ENCODE measurements around the gene ALDH4A1. TPM values are rescaled to one million over a fixed set of nuclear protein-coding genes. Genes with fewer than 3 reads are reported as not detected.
"Not testable (repeated sequence)": the region's sequence is repeated elsewhere in the genome, so short reads cannot be mapped to it uniquely, and the experiment has no call there.

The ALDH4A1 gene
- total RNA-seq, 4 donors from 2014 or later = 16.5 to 25.8 (median 22.1) TPM

DNA sequence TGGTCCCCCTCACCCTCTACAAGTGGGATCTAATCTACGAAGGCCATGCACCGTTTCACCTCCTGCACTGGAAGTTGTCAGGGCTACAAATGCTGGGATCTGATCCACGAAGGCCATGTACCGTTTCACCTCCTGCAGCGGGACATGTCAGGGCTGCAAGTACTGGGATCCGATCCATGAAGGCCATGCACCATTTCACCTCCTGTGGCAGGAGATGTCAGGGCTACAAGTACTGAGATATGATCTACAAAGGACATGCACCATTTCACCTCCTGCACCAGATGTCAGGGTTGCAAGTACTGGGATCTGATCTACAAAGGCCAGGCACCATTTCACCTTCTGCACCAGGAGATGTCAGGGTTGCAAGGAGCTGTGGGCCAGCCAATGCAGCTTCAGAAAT lies 7.0 kb downstream of the ALDH4A1 start:
- WGBS, 2 donors = 69 to 76% methylated on average over 6 of the region's 6 CpGs
- no peak for DNase-seq (ENCODE audit: low spot score in 2 of 2)
- intact Hi-C loops (cut with DNase I; ENCODE audit: low total_unique reads) = no loop called here
- TF ChIP-seq POLR2A (IDR thresholded peaks at IDR 0.05) = no peak
- TF ChIP-seq, protein P1, sequence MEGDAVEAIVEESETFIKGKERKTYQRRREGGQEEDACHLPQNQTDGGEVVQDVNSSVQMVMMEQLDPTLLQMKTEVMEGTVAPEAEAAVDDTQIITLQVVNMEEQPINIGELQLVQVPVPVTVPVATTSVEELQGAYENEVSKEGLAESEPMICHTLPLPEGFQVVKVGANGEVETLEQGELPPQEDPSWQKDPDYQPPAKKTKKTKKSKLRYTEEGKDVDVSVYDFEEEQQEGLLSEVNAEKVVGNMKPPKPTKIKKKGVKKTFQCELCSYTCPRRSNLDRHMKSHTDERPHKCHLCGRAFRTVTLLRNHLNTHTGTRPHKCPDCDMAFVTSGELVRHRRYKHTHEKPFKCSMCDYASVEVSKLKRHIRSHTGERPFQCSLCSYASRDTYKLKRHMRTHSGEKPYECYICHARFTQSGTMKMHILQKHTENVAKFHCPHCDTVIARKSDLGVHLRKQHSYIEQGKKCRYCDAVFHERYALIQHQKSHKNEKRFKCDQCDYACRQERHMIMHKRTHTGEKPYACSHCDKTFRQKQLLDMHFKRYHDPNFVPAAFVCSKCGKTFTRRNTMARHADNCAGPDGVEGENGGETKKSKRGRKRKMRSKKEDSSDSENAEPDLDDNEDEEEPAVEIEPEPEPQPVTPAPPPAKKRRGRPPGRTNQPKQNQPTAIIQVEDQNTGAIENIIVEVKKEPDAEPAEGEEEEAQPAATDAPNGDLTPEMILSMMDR (IDR thresholded peaks at IDR 0.05) = no peak
- H3K4me3 ChIP-seq (ENCODE audit: low read depth, poor library complexity, severe bottlenecking) = no peak overlapping the region

DNA sequence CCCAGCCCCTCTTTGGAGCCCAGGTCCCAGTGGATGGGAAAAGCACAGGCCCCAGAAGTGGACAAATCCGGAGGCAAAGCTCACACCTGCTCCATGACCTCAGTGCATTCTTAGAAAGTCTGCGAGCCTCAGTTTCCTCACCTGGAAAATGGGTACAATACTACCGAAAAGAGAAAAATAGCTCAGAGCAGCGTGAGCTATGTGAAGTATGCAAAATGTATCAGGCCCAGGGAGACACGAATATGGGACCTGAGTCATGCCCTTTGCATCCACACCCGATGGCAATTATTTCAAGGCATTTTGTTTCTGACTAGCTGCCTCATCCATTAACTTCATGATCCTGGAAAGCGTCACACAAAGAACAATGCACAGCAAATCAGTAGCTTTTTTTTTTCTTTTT lies 9.2 kb downstream of the ALDH4A1 start:
- intact Hi-C loops (cut with DNase I; ENCODE audit: low total_unique reads) = no loop called here
- DNase-seq (ENCODE audit: low spot score in 2 of 2) = no peak
- no peak for TF ChIP-seq POLR2A (IDR thresholded peaks at IDR 0.05)
- TF ChIP-seq, protein P1 (IDR thresholded peaks at IDR 0.05) = no peak
- 78% methylated on average over 7 of the region's 7 CpGs for WGBS, 2 donors
- H3K4me3 ChIP-seq (ENCODE audit: low read depth, poor library complexity, severe bottlenecking) = no peak overlapping the region

DNA sequence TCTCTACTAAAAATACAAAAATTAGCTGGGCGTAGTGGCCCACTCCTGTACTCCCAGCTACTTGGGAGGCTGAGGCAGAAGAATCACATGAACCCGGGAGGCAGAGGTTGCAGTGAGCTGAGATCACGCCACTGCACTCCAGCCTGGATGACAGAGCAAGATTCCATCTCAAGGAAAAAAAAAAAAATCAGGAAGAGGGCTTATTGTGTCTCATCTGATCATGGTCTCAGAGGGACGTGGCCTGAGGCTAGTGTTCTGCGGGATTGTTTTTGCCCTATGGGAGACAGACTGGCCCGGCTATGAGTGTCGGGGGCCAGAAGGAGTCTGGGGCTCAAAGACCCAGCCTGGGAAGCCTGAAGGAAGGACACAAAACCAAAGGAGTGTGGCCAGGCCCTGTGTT lies 10.5 kb downstream of the ALDH4A1 start:
- H3K4me3 ChIP-seq (ENCODE audit: low read depth, poor library complexity, severe bottlenecking); DNase-seq (ENCODE audit: low spot score in 2 of 2); intact Hi-C loops (cut with DNase I; ENCODE audit: low total_unique reads): not testable (repeated sequence)
- 76 to 81% methylated on average over 7 of the region's 7 CpGs for WGBS, 2 donors

GRCh38 chr1:18891426-18891780 lies 11.0 kb downstream of the ALDH4A1 start:
- no peak for TF ChIP-seq POLR2A (IDR thresholded peaks at IDR 0.05)
- TF ChIP-seq, protein P1 (IDR thresholded peaks at IDR 0.05) = no peak
- no peak overlapping the region for H3K4me3 ChIP-seq (ENCODE audit: low read depth, poor library complexity, severe bottlenecking)
- 86 to 90% methylated on average over 7 of the region's 7 CpGs for WGBS, 2 donors
- no peak for DNase-seq (ENCODE audit: low spot score in 2 of 2)
- intact Hi-C loops (cut with DNase I; ENCODE audit: low total_unique reads) = no loop called here

DNA sequence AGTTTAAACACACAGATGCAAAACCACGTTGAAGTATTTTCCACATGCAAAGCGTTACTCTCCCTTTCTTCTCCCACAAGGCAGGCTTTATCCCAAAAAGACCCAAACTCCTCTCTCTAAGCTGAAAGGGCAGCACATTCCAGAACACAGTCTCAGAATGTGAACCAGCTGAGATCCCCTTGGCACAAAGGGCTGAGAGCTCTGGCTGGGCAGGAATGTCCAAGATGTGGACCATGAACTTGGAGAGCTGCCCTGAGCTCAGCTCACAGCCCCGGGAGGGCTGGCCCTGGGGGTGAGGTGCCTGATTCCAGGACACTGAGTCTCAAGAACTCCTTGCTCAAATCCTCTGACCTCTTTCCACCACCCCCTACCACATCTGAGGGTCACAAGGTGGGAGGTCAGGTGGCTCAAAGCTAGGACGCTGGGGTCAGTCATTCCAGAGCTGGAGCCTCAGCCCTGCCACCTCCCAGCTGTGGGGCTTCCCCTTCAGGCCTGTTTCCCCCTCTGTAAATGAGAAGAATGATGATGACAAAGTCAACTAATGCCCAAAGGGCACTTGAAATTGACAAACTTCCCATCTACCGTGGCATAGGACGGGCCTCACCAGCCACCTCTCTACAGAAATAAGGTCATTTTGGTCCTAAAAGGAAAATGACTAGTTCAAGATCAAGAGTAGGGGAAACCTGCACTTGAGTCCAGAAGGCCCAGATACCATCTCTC lies 11.5 kb downstream of the ALDH4A1 start:
- no peak overlapping the region for H3K4me3 ChIP-seq (ENCODE audit: low read depth, poor library complexity, severe bottlenecking)
- DNase-seq (ENCODE audit: low spot score in 2 of 2) = no peak
- intact Hi-C loops (cut with DNase I; ENCODE audit: low total_unique reads) = no loop called here
- WGBS, 2 donors = 59 to 66% methylated on average over 6 of the region's 6 CpGs
- TF ChIP-seq POLR2A (IDR thresholded peaks at IDR 0.05) = no peak
- TF ChIP-seq, protein P1 (IDR thresholded peaks at IDR 0.05) = no peak

DNA sequence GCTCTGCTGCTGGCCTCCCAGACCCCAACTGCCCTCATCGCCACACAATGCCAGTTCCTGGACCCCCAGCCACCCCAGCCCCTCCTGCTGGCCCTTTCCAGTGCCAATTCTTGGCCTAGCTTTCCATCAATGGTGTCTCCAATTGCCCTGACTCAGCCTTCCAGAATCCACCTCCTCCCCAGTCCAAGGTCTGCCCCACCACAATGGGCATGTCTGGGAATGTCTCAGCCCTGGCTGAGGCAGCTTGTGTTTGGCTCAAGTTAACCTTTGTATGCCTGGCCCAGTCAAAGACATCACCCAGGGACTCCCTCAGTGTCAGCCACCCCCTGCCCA lies 16.4 kb downstream of the ALDH4A1 start:
- H3K4me3 ChIP-seq (ENCODE audit: low read depth, poor library complexity, severe bottlenecking) = no peak overlapping the region
- TF ChIP-seq, protein P1 (IDR thresholded peaks at IDR 0.05) = no peak
- no peak for TF ChIP-seq POLR2A (IDR thresholded peaks at IDR 0.05)
- WGBS, 2 donors = 14 to 85% methylated on average over 1 of the region's 1 CpG
- DNase-seq (ENCODE audit: low spot score in 2 of 2) = no peak
- intact Hi-C loops (cut with DNase I; ENCODE audit: low total_unique reads) = no loop called here

Data from lower leg skin (tissue), 4 donors.